GM23338 (cell line): ENCODE measurements around the gene GCLM. TPM values are rescaled to one million over a fixed set of nuclear protein-coding genes. Genes with fewer than 3 reads are reported as not detected.
A peak's percentile ranks its signal among the peaks of the same experiment; 100 is the strongest.
"Not testable (repeated sequence)": the region's sequence is repeated elsewhere in the genome, so short reads cannot be mapped to it uniquely, and the experiment has no call there.

Experiments
- ATAC-seq: fragments of 200-7000 bp; cut with Tn5 transposase; 3 replicates; pipeline ENCODE4 v1.9.1; 2020
- DNase-seq: peaks from one replicate; pipeline ENCODE4 v3.0.0-alpha.2; 2015; ENCODE audit warnings: low spot score
- H2AFZ ChIP-seq: fragments of 200-600 bp; sonication (generic); 2 replicates; pipeline ENCODE4 v1.8.0; 2016; ENCODE audit warnings: antibody characterized with exemption, mild to moderate bottlenecking, moderate library complexity
- H3F3A ChIP-seq: fragments of 200-600 bp; sonication (generic); replicated peaks from 2 replicates; pipeline ENCODE4 v1.8.0; 2017; ENCODE audit warnings: antibody characterized with exemption, mixed run types, low read depth
- H3K27ac ChIP-seq: fragments of 200-600 bp; sonication (generic); 2 replicates; pipeline ENCODE4 v1.6.1; 2016; ENCODE audit warnings: low read depth
- H3K27me3 ChIP-seq: fragments of 200-600 bp; sonication (generic); 2 replicates; pipeline ENCODE4 v1.8.0; 2016; ENCODE audit warnings: mild to moderate bottlenecking, mixed run types, moderate library complexity; ENCODE audit not compliant: insufficient read depth
- H3K36me3 ChIP-seq: fragments of 200-600 bp; sonication (generic); 2 replicates; pipeline ENCODE4 v1.8.0; 2016; ENCODE audit warnings: mild to moderate bottlenecking; ENCODE audit not compliant: insufficient read depth
- H3K4me1 ChIP-seq: fragments of 200-600 bp; sonication (generic); 2 replicates; pipeline ENCODE4 v1.8.0; 2016; ENCODE audit warnings: mild to moderate bottlenecking, moderate library complexity; ENCODE audit not compliant: insufficient read depth
- H3K4me2 ChIP-seq: fragments of 200-600 bp; sonication (generic); 2 replicates; pipeline ENCODE4 v1.7.1; 2017; ENCODE audit warnings: mixed run types
- H3K4me3 ChIP-seq: fragments of 200-600 bp; sonication (generic); 2 replicates; pipeline ENCODE4 v1.6.1; 2016; ENCODE audit warnings: mixed run types
- H3K79me2 ChIP-seq: fragments of 200-600 bp; sonication (generic); replicated peaks from 2 replicates; pipeline ENCODE4 v1.8.0; 2017; ENCODE audit warnings: mild to moderate bottlenecking; ENCODE audit not compliant: insufficient read depth
- H3K9me2 ChIP-seq: fragments of 200-600 bp; sonication (generic); 2 replicates; pipeline ENCODE4 v1.8.0; 2017; ENCODE audit not compliant: insufficient read depth
- H4K20me1 ChIP-seq: fragments of 200-600 bp; sonication (generic); replicated peaks from 2 replicates; pipeline ENCODE4 v1.8.0; 2017; ENCODE audit warnings: mild to moderate bottlenecking; ENCODE audit not compliant: insufficient read depth
- H3K27ac Mint-ChIP-seq: 2 replicates; pipeline ENCODE4 v1.8.0; 2020; ENCODE audit warnings: inconsistent platforms, mild to moderate bottlenecking, moderate library complexity, mixed read lengths
- H3K27me3 Mint-ChIP-seq: 3 replicates; pipeline ENCODE4 v1.8.0; 2022; ENCODE audit warnings: low read depth, mild to moderate bottlenecking, moderate library complexity, mixed read lengths, inconsistent platforms; ENCODE audit not compliant: insufficient read depth, poor library complexity
- H3K36me3 Mint-ChIP-seq: 3 replicates; pipeline ENCODE4 v1.8.0; 2021; ENCODE audit warnings: low read depth, mild to moderate bottlenecking, inconsistent platforms, moderate library complexity, mixed read lengths
- H3K4me1 Mint-ChIP-seq: 3 replicates; pipeline ENCODE4 v1.8.0; 2020; ENCODE audit warnings: mild to moderate bottlenecking, inconsistent platforms, mixed read lengths
- H3K4me3 Mint-ChIP-seq: 3 replicates; pipeline ENCODE4 v1.8.0; 2021; ENCODE audit warnings: moderate library complexity, mild to moderate bottlenecking, inconsistent platforms, mixed read lengths
- H3K9me3 Mint-ChIP-seq: 3 replicates; pipeline ENCODE4 v1.8.0; 2020; ENCODE audit warnings: moderate library complexity, mild to moderate bottlenecking, inconsistent platforms, mixed read lengths
- CREB1 ChIP-seq: fragments of 250-450 bp; sonication (Bioruptor Pico); IDR thresholded peaks from 2 replicates; pipeline ENCODE4 v1.5.0; 2020; ENCODE audit warnings: low read depth, mild to moderate bottlenecking, moderate library complexity
- CTCF ChIP-seq, 2 experiments: fragments of 200-600 bp in 1 of 2; sonication (generic) in 1 of 2; conservative IDR thresholded peaks; 2 replicates each; pipeline versions ENCODE4 v1.5.1 to v1.6.1; 2016 to 2017; ENCODE audit warnings: antibody characterized with exemption in 2 of 2, low read depth in 2 of 2, mild to moderate bottlenecking in 2 of 2, moderate library complexity in 1 of 2
- ETS1 ChIP-seq: IDR thresholded peaks from 2 replicates; pipeline ENCODE4 v1.6.1; 2016; ENCODE audit warnings: antibody characterized with exemption
- EZH2phosphoT487 ChIP-seq: fragments of 200-600 bp; sonication (generic); IDR thresholded peaks from one replicate; pipeline ENCODE4 v1.8.1; 2018; ENCODE audit warnings: antibody characterized with exemption; ENCODE audit not compliant: unreplicated experiment
- JUNB ChIP-seq: IDR thresholded peaks from one replicate; pipeline ENCODE4 v1.6.1; 2016; ENCODE audit warnings: antibody characterized with exemption; ENCODE audit not compliant: unreplicated experiment
- STAT1 ChIP-seq: IDR thresholded peaks from one replicate; pipeline ENCODE4 v1.6.1; 2016; ENCODE audit warnings: antibody characterized with exemption; ENCODE audit not compliant: unreplicated experiment
- ZNF114 ChIP-seq: fragments of 250-450 bp; sonication (Bioruptor Pico); IDR thresholded peaks from 2 replicates; pipeline ENCODE4 v1.5.0; 2020; ENCODE audit warnings: mild to moderate bottlenecking, moderate library complexity
- ZNF331 ChIP-seq: fragments of 250-450 bp; sonication (Bioruptor Pico); IDR thresholded peaks from 2 replicates; pipeline ENCODE4 v1.5.0; 2020; ENCODE audit warnings: low read depth, mild to moderate bottlenecking, moderate library complexity
- polyA plus RNA-seq: library from polyadenylated mRNA; unstranded; fragments of >200 nt; fragmentation: Nextera tagmentation; extraction: Ambion mirVana; gene quantifications from 2 replicates; pipeline ENCODE4 v1.2.1, GENCODE V29; 2016
- total RNA-seq: library from RNA; depleted of rRNA; stranded (reverse); fragments of >200 nt; shearing (Covaris generic); gene quantifications from 2 replicates; pipeline ENCODE4 v1.2.3, GENCODE V29; 2014

The GCLM gene
- total and polyA plus RNA-seq, 2 experiments from 2014 or later = 10.4 to 12.8 TPM

- not testable (repeated sequence) for H3K4me3 ChIP-seq, H3K36me3 ChIP-seq, H4K20me1 ChIP-seq, H3F3A ChIP-seq, ATAC-seq, H3K27me3 ChIP-seq, DNase-seq, H3K4me2 ChIP-seq, H3K9me3 Mint-ChIP-seq, H2AFZ ChIP-seq, H3K27ac ChIP-seq, H3K27ac Mint-ChIP-seq, H3K27me3 Mint-ChIP-seq, H3K36me3 Mint-ChIP-seq, H3K4me3 Mint-ChIP-seq, H3K9me2 ChIP-seq
- peaks cover 12% of the 10 kb centered on the region for H3K4me1 Mint-ChIP-seq
- Histone ChIP-seq H3K4me1 (peaks cover 12% of the 10 kb centered on the region), H3K79me2 (peaks cover 27% of the 10 kb centered on the region)
Measured at GRCh38 chr1:93910880-93911279, 1.6 kb upstream of the GCLM start.

- peaks cover 3% of the 10 kb centered on the region; the same call in 1 of the 2 replicates for H3K9me2 ChIP-seq
- no peaks in the 10 kb centered on the region for H4K20me1 ChIP-seq
- Mint-ChIP-seq H3K9me3 (peaks cover 2% of the 10 kb centered on the region; the same call in 1 of the 3 replicates), H3K4me3 (peak overlapping the region; percentile 73), H3K36me3 (peaks cover 2% of the 10 kb centered on the region; the same call in 1 of the 3 replicates), H3K27me3 (peaks cover 3% of the 10 kb centered on the region), H3K27ac (no peak overlapping the region), H3K4me1 (peaks cover 14% of the 10 kb centered on the region)
- peak overlapping the region; percentile 80 for H3K4me3 ChIP-seq
- H3K4me2 ChIP-seq = peak overlapping the region; percentile 75
- no peaks in the 10 kb centered on the region for H3K36me3 ChIP-seq
- H3F3A ChIP-seq = no peaks in the 10 kb centered on the region
- TF ChIP-seq CTCF (conservative IDR thresholded peaks at IDR 0.05; ENCODE audit: low read depth in 2 of 2) (no peak), ZNF114 (CRISPR knock-in tag) (no peak), EZH2phosphoT487 (no peak), STAT1 (no peak), CREB1 (CRISPR knock-in tag) (no peak), JUNB (no peak), ZNF331 (CRISPR knock-in tag) (no peak), ETS1 (no peak)
- no peak overlapping the region for H3K27ac ChIP-seq
- H2AFZ ChIP-seq = peak overlapping the region; percentile 48; the same call in 1 of the 2 replicates
- DNase-seq = no peak
- no peak for ATAC-seq
- peaks cover 9% of the 10 kb centered on the region; the same call in 1 of the 2 replicates for H3K27me3 ChIP-seq
- peaks cover 33% of the 10 kb centered on the region for H3K79me2 ChIP-seq
- peaks cover 16% of the 10 kb centered on the region for H3K4me1 ChIP-seq
Measured at GRCh38 chr1:93910305-93910704, 1.1 kb upstream of the GCLM start.
